Measurements from ENCODE around the gene HTR2A.

DNA sequence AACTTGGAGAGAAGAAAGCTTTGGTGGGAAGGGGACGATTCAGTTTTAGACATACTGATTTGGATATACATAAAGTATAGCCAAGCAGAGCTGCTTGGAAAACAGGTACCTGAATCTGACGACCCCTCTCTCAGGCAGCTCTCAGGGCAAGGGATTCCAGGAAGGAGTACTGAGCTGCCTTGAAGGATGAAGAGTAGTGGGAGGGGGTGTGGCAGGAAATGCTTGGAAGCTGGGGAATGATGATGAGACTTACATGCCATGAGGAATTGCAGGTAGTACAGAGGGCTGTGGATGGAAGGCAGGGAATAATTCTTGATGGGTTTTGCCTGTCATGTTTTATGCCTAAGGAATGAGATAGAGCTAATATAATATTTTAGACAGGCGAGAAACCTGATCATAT is 38.7 kb downstream of the HTR2A start:
- TF ChIP-seq, protein P1, sequence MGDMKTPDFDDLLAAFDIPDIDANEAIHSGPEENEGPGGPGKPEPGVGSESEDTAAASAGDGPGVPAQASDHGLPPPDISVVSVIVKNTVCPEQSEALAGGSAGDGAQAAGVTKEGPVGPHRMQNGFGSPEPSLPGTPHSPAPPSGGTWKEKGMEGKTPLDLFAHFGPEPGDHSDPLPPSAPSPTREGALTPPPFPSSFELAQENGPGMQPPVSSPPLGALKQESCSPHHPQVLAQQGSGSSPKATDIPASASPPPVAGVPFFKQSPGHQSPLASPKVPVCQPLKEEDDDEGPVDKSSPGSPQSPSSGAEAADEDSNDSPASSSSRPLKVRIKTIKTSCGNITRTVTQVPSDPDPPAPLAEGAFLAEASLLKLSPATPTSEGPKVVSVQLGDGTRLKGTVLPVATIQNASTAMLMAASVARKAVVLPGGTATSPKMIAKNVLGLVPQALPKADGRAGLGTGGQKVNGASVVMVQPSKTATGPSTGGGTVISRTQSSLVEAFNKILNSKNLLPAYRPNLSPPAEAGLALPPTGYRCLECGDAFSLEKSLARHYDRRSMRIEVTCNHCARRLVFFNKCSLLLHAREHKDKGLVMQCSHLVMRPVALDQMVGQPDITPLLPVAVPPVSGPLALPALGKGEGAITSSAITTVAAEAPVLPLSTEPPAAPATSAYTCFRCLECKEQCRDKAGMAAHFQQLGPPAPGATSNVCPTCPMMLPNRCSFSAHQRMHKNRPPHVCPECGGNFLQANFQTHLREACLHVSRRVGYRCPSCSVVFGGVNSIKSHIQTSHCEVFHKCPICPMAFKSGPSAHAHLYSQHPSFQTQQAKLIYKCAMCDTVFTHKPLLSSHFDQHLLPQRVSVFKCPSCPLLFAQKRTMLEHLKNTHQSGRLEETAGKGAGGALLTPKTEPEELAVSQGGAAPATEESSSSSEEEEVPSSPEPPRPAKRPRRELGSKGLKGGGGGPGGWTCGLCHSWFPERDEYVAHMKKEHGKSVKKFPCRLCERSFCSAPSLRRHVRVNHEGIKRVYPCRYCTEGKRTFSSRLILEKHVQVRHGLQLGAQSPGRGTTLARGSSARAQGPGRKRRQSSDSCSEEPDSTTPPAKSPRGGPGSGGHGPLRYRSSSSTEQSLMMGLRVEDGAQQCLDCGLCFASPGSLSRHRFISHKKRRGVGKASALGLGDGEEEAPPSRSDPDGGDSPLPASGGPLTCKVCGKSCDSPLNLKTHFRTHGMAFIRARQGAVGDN (IDR thresholded peaks at IDR 0.05) = no peak
- TF ChIP-seq, protein P2, sequence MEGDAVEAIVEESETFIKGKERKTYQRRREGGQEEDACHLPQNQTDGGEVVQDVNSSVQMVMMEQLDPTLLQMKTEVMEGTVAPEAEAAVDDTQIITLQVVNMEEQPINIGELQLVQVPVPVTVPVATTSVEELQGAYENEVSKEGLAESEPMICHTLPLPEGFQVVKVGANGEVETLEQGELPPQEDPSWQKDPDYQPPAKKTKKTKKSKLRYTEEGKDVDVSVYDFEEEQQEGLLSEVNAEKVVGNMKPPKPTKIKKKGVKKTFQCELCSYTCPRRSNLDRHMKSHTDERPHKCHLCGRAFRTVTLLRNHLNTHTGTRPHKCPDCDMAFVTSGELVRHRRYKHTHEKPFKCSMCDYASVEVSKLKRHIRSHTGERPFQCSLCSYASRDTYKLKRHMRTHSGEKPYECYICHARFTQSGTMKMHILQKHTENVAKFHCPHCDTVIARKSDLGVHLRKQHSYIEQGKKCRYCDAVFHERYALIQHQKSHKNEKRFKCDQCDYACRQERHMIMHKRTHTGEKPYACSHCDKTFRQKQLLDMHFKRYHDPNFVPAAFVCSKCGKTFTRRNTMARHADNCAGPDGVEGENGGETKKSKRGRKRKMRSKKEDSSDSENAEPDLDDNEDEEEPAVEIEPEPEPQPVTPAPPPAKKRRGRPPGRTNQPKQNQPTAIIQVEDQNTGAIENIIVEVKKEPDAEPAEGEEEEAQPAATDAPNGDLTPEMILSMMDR (IDR thresholded peaks at IDR 0.05 in 2 of 3, conservative IDR thresholded peaks at IDR 0.05 in 1 of 3; ENCODE audit: control insufficient read depth in 2 of 3, extremely low read depth in 1 of 3, insufficient read depth in 1 of 3, low read depth in 3 of 3, low read length in 3 of 3) = no peak

Measured in GM12878 (cell line).